Thyroid gland (tissue), 4 donors: ENCODE data around the gene MORN5. TPM values are rescaled to one million over a fixed set of nuclear protein-coding genes. Genes with fewer than 3 reads are reported as not detected.

Source experiments
- DNase-seq, 2 donors: peaks; one replicate each; pipeline ENCODE4 v3.0.0-alpha.2; 2019
- H3K27ac ChIP-seq, 3 donors: fragments of 200-600 bp; sonication (generic); 1 replicate in 2 of 3; 2 replicates in 1 of 3; pipeline ENCODE4 v1.5.1; 2016 to 2019; ENCODE audit warnings: mild to moderate bottlenecking in 1 of 3, moderate library complexity in 1 of 3
- H3K27me3 ChIP-seq: fragments of 200-600 bp; sonication (generic); one replicate; pipeline ENCODE4 v1.5.1; 2019
- H3K36me3 ChIP-seq, 2 donors: fragments of 200-600 bp; sonication (generic); one replicate each; pipeline ENCODE4 v1.5.1; 2016 to 2019
- H3K4me1 ChIP-seq, 2 donors: fragments of 200-600 bp; sonication (generic); one replicate each; pipeline ENCODE4 v1.5.1; 2017 to 2019
- H3K4me3 ChIP-seq, 3 donors: fragments of 200-600 bp; sonication (generic); replicated peaks in 1 of 3; 1 replicate in 2 of 3; 2 replicates in 1 of 3; pipeline ENCODE4 v1.5.1; 2016; ENCODE audit warnings: mild to moderate bottlenecking in 1 of 3
- H3K9me3 ChIP-seq: fragments of 200-600 bp; sonication (generic); one replicate; pipeline ENCODE4 v1.5.1; 2017
- POLR2A ChIP-seq, 2 donors: fragments of 450-650 bp; IDR thresholded peaks; one replicate each; pipeline ENCODE4 v1.6.1; 2017; ENCODE audit warnings: antibody characterized with exemption in 2 of 2, mild to moderate bottlenecking in 2 of 2, moderate library complexity in 1 of 2
- WGBS, 2 donors: methylation state at CpG; one replicate each; pipeline ENCODE4 v1.1.5; 2017; 5-methylcytosine and 5-hydroxymethylcytosine counted together
- intact Hi-C: fragments of 100-400 bp; cut with DNase I; formaldehyde crosslinking; loops from one replicate; pipeline ENCODE4 v1.15.1; 2023
- total RNA-seq, 4 donors: library from RNA; depleted of rRNA; stranded (reverse); fragments of >200 nt; gene quantifications; one replicate each; pipeline ENCODE4 v1.2.3, GENCODE V29; 2016
- TF ChIP-seq, protein P1 (sequence below), 6 experiments: fragments of 200-600 bp in 3 of 6; fragments of 450-650 bp in 3 of 6; sonication (generic) in 3 of 6; IDR thresholded peaks; one replicate each; pipeline ENCODE4 v1.5.1; 2016 to 2019; ENCODE audit warnings: antibody characterized with exemption in 6 of 6, mild to moderate bottlenecking in 2 of 6, inconsistent platforms in 1 of 6, moderate library complexity in 1 of 6

Gene MORN5
- total RNA-seq, result not detected

DNA sequence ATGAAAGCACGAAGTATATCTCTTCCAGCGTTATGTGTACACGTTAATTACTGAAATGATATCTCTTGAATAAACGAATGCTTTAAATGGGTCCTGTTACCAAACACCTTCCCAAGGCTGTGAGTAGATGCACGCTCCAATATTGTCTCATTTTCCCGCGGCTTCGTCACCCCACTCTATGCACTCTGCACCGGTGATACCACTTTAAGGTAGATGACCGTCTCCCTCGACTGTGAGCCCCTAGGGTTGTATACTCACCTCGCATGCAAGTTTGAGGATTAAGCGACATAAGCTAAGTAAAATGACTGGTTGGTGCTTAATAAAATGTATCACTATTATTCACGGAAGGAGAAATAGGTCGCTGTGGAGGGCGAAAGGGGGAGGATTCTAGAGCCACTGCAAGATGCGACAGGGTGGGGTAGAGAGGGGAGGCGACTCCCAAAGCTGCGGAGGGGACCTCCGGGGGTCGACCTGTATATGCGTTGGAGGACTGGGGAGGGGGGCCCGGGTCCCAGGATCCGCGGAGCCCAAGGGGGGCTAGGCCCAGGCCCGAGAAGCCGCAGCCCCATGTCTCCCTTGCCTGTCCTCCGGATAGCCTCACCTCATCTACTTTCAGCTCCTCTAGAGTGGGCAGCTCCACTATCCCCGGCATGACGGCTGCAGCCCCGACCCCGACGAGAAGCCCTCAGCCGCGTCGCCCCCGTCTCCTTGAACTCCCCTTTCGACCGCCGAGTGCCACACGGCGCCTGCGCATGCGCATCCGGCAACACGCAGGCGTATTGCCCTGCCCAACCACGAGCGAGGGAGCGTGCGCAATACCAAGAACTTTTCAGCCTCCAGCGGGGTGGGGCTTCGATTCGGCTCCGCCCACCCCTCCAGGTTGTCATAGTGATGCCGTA lies at the start of gene MORN5, which contains the start of gene NDUFA8:
MORN5 (plus strand) TSS at position 883 of the 899 bp plus-strand sequence. CDS start 65 bp downstream, outside the sequence.
NDUFA8 (minus strand) TSS at position 754 of the 899 bp plus-strand sequence; CDS start at position 652, 102 bp downstream.
- Histone ChIP-seq H3K27ac (peak within 1 kb of the TSS; percentile 12 to 83 (median 74)), H3K4me1 (peaks cover 19 to 23% of the 10 kb centered on the region in 2 donors), H3K9me3 (no peaks in the 10 kb centered on the region), H3K36me3 (no peaks in the 10 kb centered on the region), H3K27me3 (no peaks in the 10 kb centered on the region), H3K4me3 (peak within 1 kb of the TSS; percentile 70 to 86 (median 77))
- TF ChIP-seq, protein P1, sequence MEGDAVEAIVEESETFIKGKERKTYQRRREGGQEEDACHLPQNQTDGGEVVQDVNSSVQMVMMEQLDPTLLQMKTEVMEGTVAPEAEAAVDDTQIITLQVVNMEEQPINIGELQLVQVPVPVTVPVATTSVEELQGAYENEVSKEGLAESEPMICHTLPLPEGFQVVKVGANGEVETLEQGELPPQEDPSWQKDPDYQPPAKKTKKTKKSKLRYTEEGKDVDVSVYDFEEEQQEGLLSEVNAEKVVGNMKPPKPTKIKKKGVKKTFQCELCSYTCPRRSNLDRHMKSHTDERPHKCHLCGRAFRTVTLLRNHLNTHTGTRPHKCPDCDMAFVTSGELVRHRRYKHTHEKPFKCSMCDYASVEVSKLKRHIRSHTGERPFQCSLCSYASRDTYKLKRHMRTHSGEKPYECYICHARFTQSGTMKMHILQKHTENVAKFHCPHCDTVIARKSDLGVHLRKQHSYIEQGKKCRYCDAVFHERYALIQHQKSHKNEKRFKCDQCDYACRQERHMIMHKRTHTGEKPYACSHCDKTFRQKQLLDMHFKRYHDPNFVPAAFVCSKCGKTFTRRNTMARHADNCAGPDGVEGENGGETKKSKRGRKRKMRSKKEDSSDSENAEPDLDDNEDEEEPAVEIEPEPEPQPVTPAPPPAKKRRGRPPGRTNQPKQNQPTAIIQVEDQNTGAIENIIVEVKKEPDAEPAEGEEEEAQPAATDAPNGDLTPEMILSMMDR (IDR thresholded peaks at IDR 0.05), result peak in 3 of 6 experiments; percentile 32 to 38 (median 37)
- TF ChIP-seq POLR2A (IDR thresholded peaks at IDR 0.05), result peak; percentile 51 to 87
- 1 to 2% methylated on average over 45 to 56 of the region's 56 CpGs for WGBS, 2 donors
- intact Hi-C loops, result no loop called here
- DNase-seq, result peak; percentile 96 to 97

DNA sequence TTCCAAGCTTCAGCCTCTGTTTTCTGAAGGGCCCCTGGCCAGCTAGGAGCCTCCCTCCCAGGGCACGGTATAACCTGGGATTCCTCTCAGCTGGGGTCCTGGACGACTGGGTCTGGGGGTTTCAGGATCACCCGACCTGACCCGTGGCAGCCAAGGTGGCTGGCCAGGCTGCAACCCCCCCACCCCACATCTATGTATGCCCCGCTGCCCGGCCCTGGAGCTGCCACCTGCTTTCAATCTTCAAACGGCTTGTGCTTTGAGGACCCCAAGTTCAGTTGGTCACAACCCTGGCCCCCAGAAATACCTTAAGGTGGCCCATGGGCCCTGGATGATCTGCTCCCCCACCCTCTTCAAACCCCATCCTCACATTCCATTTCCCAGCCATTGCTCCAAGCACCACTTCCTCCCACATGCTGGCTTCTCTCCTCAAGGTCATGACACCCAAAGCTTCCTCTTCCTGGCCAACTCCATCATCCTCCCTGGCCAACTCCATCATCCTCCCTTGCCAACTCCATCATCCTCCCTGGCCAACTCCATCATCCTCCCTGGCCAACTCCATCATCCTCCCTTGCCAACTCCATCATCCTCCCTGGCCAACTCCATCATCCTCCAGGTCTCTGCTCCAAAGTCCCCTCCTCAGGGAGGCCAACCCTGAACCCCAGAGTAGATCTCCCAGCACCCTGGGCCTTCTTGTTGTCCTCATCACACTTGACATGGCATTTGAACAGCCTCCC lies 49.4 kb upstream of the MORN5 start:
- H3K27ac ChIP-seq, result no peak overlapping the region
- H3K4me3 ChIP-seq, result no peak overlapping the region
- intact Hi-C loops, result no loop called here
- 77 to 80% methylated on average over 6 of the region's 7 CpGs for WGBS, 2 donors
- no peaks in the 10 kb centered on the region for H3K4me1 ChIP-seq
- no peaks in the 10 kb centered on the region for H3K9me3 ChIP-seq
- DNase-seq, result no peak
- H3K27me3 ChIP-seq, result no peaks in the 10 kb centered on the region
- no peaks in the 10 kb centered on the region for H3K36me3 ChIP-seq
- TF ChIP-seq, protein P1 (IDR thresholded peaks at IDR 0.05), result no peak
- no peak for TF ChIP-seq POLR2A (IDR thresholded peaks at IDR 0.05)

DNA sequence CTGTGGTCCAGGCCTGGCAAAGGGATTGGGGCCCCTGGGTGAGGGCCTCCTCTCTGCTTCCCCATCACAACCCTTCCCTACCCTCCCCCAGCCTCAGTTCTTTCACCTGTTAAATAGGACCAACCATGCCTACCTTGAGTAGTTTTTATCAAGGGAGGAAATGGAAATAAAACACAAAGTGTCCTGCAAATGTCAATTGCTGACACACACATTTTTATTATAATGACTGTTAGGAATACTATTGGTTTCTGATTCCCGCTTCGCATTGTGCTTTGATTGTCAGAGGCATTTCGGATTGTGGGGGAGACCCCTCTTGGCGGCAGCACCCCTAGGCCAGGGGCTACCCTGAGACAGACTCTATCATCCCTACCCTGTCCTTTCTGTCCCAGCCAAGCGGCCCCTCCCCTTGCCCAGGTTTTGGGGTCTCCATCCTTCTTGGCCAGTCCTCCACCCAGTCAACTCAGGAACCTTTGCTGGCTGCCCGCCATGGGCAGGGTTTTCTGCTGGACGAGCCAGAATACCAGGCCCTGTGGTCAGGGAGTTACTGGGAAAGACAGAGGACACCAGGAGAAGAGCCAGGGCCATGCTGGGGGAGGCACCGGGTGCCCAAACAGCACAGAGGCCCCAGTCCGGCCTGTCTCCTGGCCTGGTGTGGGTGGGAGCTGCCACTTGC lies 48.2 kb upstream of the MORN5 start:
- whole genome bisulfite sequencing, 2 donors, result 88 to 89% methylated on average over 8 to 9 of the region's 9 CpGs
- Histone ChIP-seq H3K9me3 (no peaks in the 10 kb centered on the region), H3K4me3 (no peak overlapping the region), H3K36me3 (no peaks in the 10 kb centered on the region), H3K27ac (no peak overlapping the region), H3K4me1 (no peaks in the 10 kb centered on the region), H3K27me3 (no peaks in the 10 kb centered on the region)
- intact Hi-C loops, result no loop called here
- DNase-seq, result no peak
- TF ChIP-seq POLR2A (IDR thresholded peaks at IDR 0.05), result no peak
- TF ChIP-seq, protein P1 (IDR thresholded peaks at IDR 0.05), result no peak

DNA sequence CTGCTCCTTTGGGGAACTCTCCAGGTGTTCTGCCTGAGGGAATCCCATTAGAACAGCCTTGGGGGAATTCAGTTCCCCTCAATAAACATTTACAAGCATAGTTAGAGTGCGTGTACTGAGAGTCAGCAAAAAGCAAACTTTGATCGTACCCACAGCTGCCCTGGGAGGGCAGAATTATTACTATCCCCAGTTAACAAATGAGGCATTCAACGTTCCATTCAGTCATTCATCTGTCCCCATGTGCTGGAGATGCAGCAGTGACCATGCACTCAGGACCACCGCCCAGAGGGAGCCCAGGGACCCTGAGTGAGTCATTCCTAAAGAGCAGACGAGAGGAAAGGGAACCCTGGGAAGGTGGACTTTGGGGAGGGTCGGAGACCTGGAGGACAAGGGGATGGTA lies 47.5 kb upstream of the MORN5 start:
- no peak overlapping the region for H3K4me3 ChIP-seq
- TF ChIP-seq POLR2A (IDR thresholded peaks at IDR 0.05), result no peak
- TF ChIP-seq, protein P1 (IDR thresholded peaks at IDR 0.05), result no peak
- WGBS, 2 donors, result 73 to 76% methylated on average over 6 of the region's 6 CpGs
- H3K36me3 ChIP-seq, result no peaks in the 10 kb centered on the region
- no peaks in the 10 kb centered on the region for H3K27me3 ChIP-seq
- no peak for DNase-seq
- no peaks in the 10 kb centered on the region for H3K9me3 ChIP-seq
- H3K4me1 ChIP-seq, result no peaks in the 10 kb centered on the region
- H3K27ac ChIP-seq, result no peak overlapping the region
- intact Hi-C loops, result no loop called here
